ENCODE data around the gene CTXN1. TPM values are rescaled to one million over a fixed set of nuclear protein-coding genes. Genes with fewer than 3 reads are reported as not detected.

Gene CTXN1
- total RNA-seq, 1 donor from 2014 or later = 55.9 TPM

GRCh38 chr19:7943444-7944176, 17.7 kb upstream of the CTXN1 start, which contains the start of gene TIMM44:
Gene TIMM44 (minus strand): TSS chr19:7943666. CDS start chr19:7943651, 15 bp downstream.
- DNase-seq (ENCODE audit: low read depth) (peak; percentile 99), FAIRE-seq (peak; percentile 76)
- peak within 1 kb of the TSS; percentile 83 for H2AFZ ChIP-seq (ENCODE audit: low read depth, low read length)
- H3K36me3 Mint-ChIP-seq (ENCODE audit: low read depth, unreplicated experiment) = peaks cover 8% of the 10 kb centered on the region
- no peak for TF ChIP-seq EZH2 (IDR thresholded peaks at IDR 0.05; ENCODE audit: insufficient read depth, low read length)
- TF ChIP-seq CTCF (IDR thresholded peaks at IDR 0.05; ENCODE audit: insufficient read depth, low read depth, low read length) = no peak
- H3K4me1 ChIP-seq (ENCODE audit: insufficient read depth, low read length) = peaks cover 13% of the 10 kb centered on the region
- H3K27ac ChIP-seq (ENCODE audit: low read depth, low read length) = peak within 1 kb of the TSS; percentile 95
- peaks cover 5% of the 10 kb centered on the region for H3K4me1 Mint-ChIP-seq (ENCODE audit: low read depth, unreplicated experiment)
- H3K27ac Mint-ChIP-seq (ENCODE audit: unreplicated experiment) = peak within 1 kb of the TSS; percentile 98
- peak within 1 kb of the TSS; percentile 95 for H3K4me3 Mint-ChIP-seq (ENCODE audit: unreplicated experiment)
- peaks cover 3% of the 10 kb centered on the region for H3K9me3 Mint-ChIP-seq (ENCODE audit: unreplicated experiment)
- peaks cover 17% of the 10 kb centered on the region for H4K20me1 ChIP-seq (ENCODE audit: insufficient read depth, low read length)
- H3K9me3 ChIP-seq (ENCODE audit: insufficient read depth, low read depth, low read length) = no peaks in the 10 kb centered on the region
- peak within 1 kb of the TSS; percentile 87 for H3K4me3 ChIP-seq (ENCODE audit: insufficient read depth, low read depth, low read length)
- H3K36me3 ChIP-seq (ENCODE audit: insufficient read depth, low read length) = peaks cover 10% of the 10 kb centered on the region
- peak within 1 kb of the TSS; percentile 96 for H3K9ac ChIP-seq (ENCODE audit: low read length)
- peaks cover 32% of the 10 kb centered on the region for H3K79me2 ChIP-seq (ENCODE audit: insufficient read depth, low read length)
- H3K27me3 Mint-ChIP-seq (ENCODE audit: low read depth, unreplicated experiment) = no peaks in the 10 kb centered on the region
- no peaks in the 10 kb centered on the region for H3K27me3 ChIP-seq (ENCODE audit: insufficient read depth, low read length)
- peak within 1 kb of the TSS; percentile 98 for H3K4me2 ChIP-seq (ENCODE audit: low read length)

- TF ChIP-seq CTCF (IDR thresholded peaks at IDR 0.05; ENCODE audit: insufficient read depth, low read depth, low read length) = no peak
- TF ChIP-seq EZH2 (IDR thresholded peaks at IDR 0.05; ENCODE audit: insufficient read depth, low read length) = no peak
- FAIRE-seq (no peak), DNase-seq (ENCODE audit: low read depth) (no peak)
- peak overlapping the region; percentile 98 for H3K27ac Mint-ChIP-seq (ENCODE audit: unreplicated experiment)
- no peaks in the 10 kb centered on the region for H3K9me3 ChIP-seq (ENCODE audit: insufficient read depth, low read depth, low read length)
- H2AFZ ChIP-seq (ENCODE audit: low read depth, low read length) = peak overlapping the region; percentile 83
- peaks cover 3% of the 10 kb centered on the region for H3K9me3 Mint-ChIP-seq (ENCODE audit: unreplicated experiment)
- peaks cover 17% of the 10 kb centered on the region for H4K20me1 ChIP-seq (ENCODE audit: insufficient read depth, low read length)
- H3K4me1 Mint-ChIP-seq (ENCODE audit: low read depth, unreplicated experiment) = peaks cover 5% of the 10 kb centered on the region
- peaks cover 6% of the 10 kb centered on the region for H3K36me3 Mint-ChIP-seq (ENCODE audit: low read depth, unreplicated experiment)
- H3K4me2 ChIP-seq (ENCODE audit: low read length) = peak overlapping the region; percentile 98
- H3K27me3 ChIP-seq (ENCODE audit: insufficient read depth, low read length) = no peaks in the 10 kb centered on the region
- H3K27me3 Mint-ChIP-seq (ENCODE audit: low read depth, unreplicated experiment) = no peaks in the 10 kb centered on the region
- H3K36me3 ChIP-seq (ENCODE audit: insufficient read depth, low read length) = peaks cover 12% of the 10 kb centered on the region
- peak overlapping the region; percentile 95 for H3K27ac ChIP-seq (ENCODE audit: low read depth, low read length)
- peak overlapping the region; percentile 87 for H3K4me3 ChIP-seq (ENCODE audit: insufficient read depth, low read depth, low read length)
- peaks cover 13% of the 10 kb centered on the region for H3K4me1 ChIP-seq (ENCODE audit: insufficient read depth, low read length)
- peak overlapping the region; percentile 96 for H3K9ac ChIP-seq (ENCODE audit: low read length)
- peak overlapping the region; percentile 95 for H3K4me3 Mint-ChIP-seq (ENCODE audit: unreplicated experiment)
- peaks cover 32% of the 10 kb centered on the region for H3K79me2 ChIP-seq (ENCODE audit: insufficient read depth, low read length)
Observed at GRCh38 chr19:7942981-7943443, 17.1 kb upstream of the CTXN1 start.
